Islet of Langerhans (tissue), 1 donor: ENCODE data around the gene SMURF2.

Source experiments
- FAIRE-seq: peaks from one replicate; lab custom pipeline; 2011; peaks lifted over from hg19 to GRCh38; lab: Jason Lieb, UNC

The SMURF2 gene

DNA sequence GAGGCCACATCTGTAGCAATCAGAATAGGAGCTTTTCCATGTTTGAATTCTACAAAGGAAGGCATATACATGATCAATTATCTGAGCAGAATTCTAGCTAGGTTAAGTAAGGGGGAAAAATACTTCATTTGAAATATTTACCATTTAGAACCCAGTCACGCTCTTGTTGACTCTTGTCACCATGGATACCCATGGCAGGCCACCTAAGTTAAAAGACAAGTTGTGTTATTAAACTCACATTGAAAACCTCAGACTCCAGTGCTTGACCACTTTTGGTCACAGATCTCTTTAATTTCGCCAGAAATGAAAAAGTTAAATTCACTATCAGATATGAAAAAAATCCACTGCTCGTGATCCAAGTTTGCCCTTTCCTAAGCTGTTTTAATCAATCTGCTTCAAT, 160.1 kb downstream of the SMURF2 start:
- FAIRE-seq: no peak

DNA sequence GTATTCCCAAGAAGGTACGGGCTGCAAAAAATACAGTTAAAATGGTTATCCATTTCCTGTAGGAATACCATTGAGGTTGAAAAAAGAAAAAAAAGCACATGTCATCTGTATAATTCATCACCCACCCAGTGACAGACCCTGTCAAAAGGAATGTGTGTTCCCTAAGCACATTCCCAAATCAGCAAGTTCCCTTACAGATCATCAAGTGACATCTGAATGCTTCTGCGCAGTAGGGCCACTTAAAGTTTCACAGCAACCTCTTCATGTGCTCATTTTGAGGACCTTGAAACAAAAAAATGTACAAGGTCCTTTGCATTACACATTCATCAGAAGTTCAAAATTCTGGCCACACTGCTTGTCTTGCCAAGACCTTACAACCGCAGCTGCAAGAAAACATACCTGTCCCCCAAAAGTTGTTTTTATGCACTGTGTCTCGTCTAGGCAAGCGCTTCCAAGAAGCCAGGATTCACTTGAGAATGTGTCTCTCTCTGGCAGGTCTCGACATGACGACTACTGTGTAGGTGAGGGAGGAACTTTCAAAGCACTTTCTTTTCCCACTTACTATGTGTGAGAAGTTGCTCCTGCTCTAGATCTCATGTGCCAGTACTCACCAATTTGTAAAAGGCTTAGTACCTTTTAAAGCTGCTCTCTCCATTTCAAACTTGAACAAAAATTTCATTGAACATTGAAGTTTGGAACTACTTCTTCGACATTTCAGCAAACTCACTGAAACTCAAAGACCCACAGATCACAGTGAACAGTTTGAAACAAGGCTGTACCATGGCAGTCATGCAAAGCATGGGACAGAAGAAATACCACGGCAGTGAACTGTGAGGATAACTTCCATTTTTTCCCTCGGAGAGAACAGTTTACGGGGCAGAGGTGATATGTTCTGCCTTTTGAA, 161.0 kb downstream of the SMURF2 start:
- FAIRE-seq: no peak

DNA sequence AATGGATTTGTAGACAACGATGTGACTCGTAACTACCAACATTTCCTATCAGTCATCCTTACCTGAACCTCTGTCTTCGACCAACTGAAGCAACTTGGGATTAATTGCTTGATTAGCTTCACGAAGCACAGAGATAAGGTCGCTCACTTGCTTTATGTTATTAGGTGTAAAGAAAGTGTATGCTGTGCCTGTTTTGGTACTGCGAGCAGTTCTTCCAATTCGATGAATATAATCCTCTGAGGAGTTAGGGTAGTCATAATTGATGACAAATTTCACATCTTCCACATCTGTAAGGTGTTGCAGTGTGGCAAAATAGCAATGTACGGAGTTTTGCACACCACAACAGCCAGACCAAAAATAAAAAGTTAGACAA, 161.6 kb downstream of the SMURF2 start:
- FAIRE-seq: no peak

DNA sequence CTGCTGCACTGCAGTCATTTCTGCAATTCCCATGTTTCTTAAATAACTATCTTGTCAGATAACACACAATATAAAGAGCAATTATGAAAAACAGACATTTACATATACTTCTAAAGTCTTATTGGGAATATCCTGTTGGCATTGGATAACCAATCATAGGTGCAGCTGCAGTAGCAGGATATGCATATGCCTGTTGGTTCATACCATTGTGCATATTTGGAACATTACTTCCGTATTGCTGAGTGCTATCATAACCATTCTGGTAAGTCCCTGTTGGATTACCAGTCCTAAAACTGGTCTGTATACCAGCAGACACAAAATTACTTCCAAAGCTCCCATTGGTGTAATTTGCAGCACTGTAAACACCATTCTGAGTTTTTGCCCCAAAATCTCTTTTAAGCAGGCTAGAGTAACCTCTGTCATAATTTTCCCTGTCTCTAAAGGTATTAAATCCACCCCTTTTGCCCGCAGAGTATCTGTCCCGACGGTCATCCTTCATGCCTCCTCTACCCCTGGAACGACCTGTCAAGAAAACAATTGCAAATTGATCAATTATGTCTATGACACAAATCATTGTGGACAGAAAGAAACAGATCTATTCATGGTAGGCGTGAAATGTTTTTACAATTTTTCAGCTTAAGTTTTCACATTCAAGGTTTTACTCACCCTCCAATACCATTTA, 162.2 kb downstream of the SMURF2 start:
- no peak for FAIRE-seq

DNA sequence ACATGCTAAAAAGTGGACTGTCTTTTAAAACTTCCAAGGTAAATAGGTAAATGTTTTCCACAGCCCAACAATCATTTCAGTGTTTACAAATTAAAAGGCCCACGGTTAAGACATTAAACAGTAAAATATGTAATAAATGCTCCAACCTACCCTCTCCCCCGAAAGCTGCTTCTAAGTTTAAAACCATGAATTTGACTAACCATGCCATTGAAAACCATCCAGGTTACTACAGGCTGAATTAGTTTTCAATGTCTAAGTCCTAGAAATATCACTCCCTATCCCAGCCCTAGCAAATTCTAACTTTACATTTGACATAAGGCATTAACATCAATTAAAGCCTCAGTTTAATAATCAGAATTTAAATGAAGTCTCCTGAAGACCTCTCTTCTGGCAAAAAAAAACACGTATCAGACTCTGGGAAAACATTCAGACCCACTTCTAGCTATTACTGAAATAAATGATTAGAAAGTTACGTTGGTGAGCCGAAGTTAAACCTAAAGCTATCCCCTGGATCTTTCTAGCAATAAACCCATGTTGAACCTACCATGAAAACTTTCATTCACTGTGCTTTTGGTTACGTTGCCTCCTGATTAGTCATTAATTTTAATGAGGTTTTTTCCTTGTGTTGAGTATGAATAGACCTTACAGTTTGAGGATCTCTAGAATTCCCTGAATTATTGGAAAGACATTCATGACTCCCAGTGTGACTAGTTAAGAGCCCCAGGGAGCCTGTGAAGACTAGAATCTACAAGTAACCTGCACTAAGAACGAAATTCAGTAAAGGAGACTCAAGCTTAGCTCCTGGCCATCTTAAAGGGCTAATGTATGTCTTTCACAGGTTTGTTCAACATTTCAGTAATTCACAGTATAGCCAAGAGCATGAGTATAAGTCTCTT, 163.6 kb downstream of the SMURF2 start:
- no peak for FAIRE-seq

DNA sequence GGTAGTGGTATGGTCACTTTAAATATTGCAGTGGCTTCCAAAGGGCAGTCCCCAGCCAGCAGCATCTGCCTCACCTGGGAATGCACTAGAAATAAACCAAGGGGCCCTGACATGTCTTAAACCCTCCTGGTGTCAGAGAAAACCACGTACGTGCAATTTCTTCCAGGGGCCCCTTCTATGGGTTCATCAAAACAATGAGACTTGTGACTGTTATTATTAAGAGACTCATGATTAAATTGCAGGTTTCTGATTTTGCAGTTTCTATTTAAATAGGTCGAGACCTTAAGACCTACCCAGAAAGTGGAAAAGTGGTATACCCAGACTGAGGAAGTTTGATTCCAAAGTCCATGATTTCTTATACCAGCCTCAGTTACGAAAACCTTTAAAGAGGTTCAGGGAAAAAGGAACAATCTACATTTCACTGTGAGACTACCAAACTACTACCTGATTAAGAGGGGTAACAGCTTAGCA, 164.5 kb downstream of the SMURF2 start:
- FAIRE-seq: no peak

DNA sequence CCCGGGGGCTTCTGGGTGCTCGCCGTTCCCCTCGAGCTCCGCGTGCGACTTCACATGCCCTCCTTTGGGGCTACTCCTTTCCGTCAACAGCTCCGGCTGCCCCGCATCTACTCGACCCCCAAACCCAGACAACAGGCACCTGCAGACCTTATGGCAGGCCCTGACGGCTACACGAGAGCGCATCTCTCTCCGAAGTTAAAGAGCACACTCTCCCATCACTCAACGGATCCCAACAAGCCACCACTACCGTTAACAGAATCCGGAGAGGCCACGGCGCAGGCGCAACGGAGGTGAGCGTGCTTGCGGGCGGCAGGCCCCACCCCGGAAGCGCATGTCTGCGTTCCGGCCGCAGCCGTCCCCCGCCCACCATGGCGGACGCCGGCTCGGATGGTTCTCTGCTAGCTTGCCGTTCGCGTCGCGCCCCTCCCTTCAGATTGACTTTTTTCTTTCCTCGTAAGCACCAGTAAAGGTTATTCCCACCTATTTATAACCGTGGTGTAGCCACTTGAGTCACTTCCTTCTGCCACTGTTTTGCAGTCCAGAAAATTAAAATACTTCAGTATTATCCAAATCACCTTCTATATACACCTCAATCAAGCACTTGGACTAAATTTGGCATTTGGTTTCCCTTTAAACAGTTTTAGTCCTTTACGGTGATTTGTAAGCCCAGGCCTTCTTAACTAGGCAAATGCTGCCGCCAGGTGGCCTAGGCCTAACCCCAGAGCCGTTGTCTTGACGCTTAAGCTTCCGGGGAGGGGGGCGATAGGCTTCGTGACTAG, 165.1 kb downstream of the SMURF2 start, which contains the start of gene POLG2:
TSS of gene POLG2 (minus strand) at position 269 of the 779 bp plus-strand sequence. CDS start at position 183, 86 bp downstream.
- no peak for FAIRE-seq

DNA sequence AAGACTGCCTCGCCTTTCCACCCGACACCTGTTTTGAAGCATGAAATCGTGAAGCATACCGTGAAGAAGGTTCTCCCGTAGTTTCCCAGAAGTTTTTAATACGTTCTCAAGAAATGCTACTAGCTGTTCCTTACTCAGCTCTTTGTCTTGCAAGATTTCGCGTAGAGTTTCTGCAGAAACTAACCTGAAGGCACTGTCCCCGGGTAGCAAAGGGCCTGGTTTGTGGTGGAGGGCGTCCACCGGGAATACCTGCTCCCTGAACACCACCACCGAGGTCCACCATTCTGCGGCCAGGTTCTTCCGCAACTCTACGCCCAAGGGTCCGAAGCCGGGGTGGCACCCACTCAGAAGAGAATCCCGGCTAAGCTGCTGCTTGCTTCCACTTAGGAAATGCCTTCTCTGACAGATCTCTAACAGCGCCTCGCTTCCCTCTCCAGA, 165.7 kb downstream of the SMURF2 start:
- FAIRE-seq: no peak
